Measurements from ENCODE around the gene BICD2. TPM values are rescaled to one million over a fixed set of nuclear protein-coding genes. Genes with fewer than 3 reads are reported as not detected.

BICD2 gene
- total and polyA plus RNA-seq, 12 donors, result 9.3 to 33.8 (median 23.3) TPM

- H3K4me1 ChIP-seq (replicated peaks in 1 of 2), result peaks cover 32 to 40% of the 10 kb centered on the region in 2 donors
- 92 to 100% (median 96%) methylated on average over 7 to 13 of the region's 13 CpGs for WGBS, 4 donors
These were observed 26.9 kb downstream of the BICD2 start for GRCh38 chr9:92737611-92738299.

GRCh38 chr9:92737216-92737606, 27.4 kb downstream of the BICD2 start:
- intact Hi-C loops (cut with DNase I), result no loop called here
- no peak for DNase-seq
- Histone ChIP-seq H3K9me3 (replicated peaks in 1 of 3) (no peaks in the 10 kb centered on the region), H3K27ac (no peak overlapping the region), H3K4me3 (no peak overlapping the region), H3K27me3 (no peaks in the 10 kb centered on the region), H3K36me3 (replicated peaks in 1 of 2) (no peaks in the 10 kb centered on the region), H3K4me1 (replicated peaks in 1 of 2) (peaks cover 32 to 37% of the 10 kb centered on the region in 2 donors)
- 83 to 92% (median 91%) methylated on average over 4 to 6 of the region's 6 CpGs for WGBS, 4 donors
- TF ChIP-seq CTCF (IDR thresholded peaks at IDR 0.05) (no peak), POLR2A (IDR thresholded peaks at IDR 0.05) (no peak)

More at GRCh38 chr9:92737611-92738299, 26.9 kb downstream of the BICD2 start:
- no peak for DNase-seq
- no peak for TF ChIP-seq CTCF (IDR thresholded peaks at IDR 0.05)
- TF ChIP-seq POLR2A (IDR thresholded peaks at IDR 0.05), result no peak
- intact Hi-C loops (cut with DNase I), result no loop called here
- no peaks in the 10 kb centered on the region for H3K9me3 ChIP-seq (replicated peaks in 1 of 3)
- no peaks in the 10 kb centered on the region for H3K27me3 ChIP-seq
- H3K4me3 ChIP-seq, result no peak overlapping the region
- H3K36me3 ChIP-seq (replicated peaks in 1 of 2), result no peaks in the 10 kb centered on the region
- H3K27ac ChIP-seq, result no peak overlapping the region

- intact Hi-C loops (cut with DNase I), result no loop called here
- WGBS, 4 donors, result 81 to 93% (median 90%) methylated on average over 6 to 9 of the region's 9 CpGs
- peak in 1 of 7 donors; percentile 6 for DNase-seq
- Histone ChIP-seq H3K27ac (no peak overlapping the region), H3K36me3 (replicated peaks in 1 of 2) (no peaks in the 10 kb centered on the region), H3K4me1 (replicated peaks in 1 of 2) (peaks cover 28 to 35% of the 10 kb centered on the region in 2 donors), H3K9me3 (replicated peaks in 1 of 3) (no peaks in the 10 kb centered on the region), H3K4me3 (no peak overlapping the region), H3K27me3 (no peaks in the 10 kb centered on the region)
- no peak for TF ChIP-seq CTCF (IDR thresholded peaks at IDR 0.05)
- no peak for TF ChIP-seq POLR2A (IDR thresholded peaks at IDR 0.05)
These were observed 27.9 kb downstream of the BICD2 start for GRCh38 chr9:92736563-92737215.

- no peaks in the 10 kb centered on the region for H3K27me3 ChIP-seq
- H3K36me3 ChIP-seq (replicated peaks in 1 of 2), result no peaks in the 10 kb centered on the region
- intact Hi-C loops (cut with DNase I), result no loop called here
- H3K4me1 ChIP-seq (replicated peaks in 1 of 2), result peaks cover 22 to 27% of the 10 kb centered on the region in 2 donors
- no peaks in the 10 kb centered on the region for H3K9me3 ChIP-seq (replicated peaks in 1 of 3)
- WGBS, 4 donors, result 69 to 80% (median 76%) methylated on average over 7 to 9 of the region's 9 CpGs
- TF ChIP-seq CTCF (IDR thresholded peaks at IDR 0.05), result no peak
- no peak for TF ChIP-seq POLR2A (IDR thresholded peaks at IDR 0.05)
- DNase-seq, result peak in 1 of 7 donors; percentile 5
- H3K27ac ChIP-seq, result no peak overlapping the region
- no peak overlapping the region for H3K4me3 ChIP-seq
These were observed 28.7 kb downstream of the BICD2 start for GRCh38 chr9:92735636-92736562.

All from adrenal gland (tissue), 12 donors.